Keratinocyte (primary cell): Measurements from ENCODE around the gene TBR1. TPM values are rescaled to one million over a fixed set of nuclear protein-coding genes. Genes with fewer than 3 reads are reported as not detected.

Source experiments
- DNase-seq: peaks from one replicate; pipeline ENCODE4 v3.0.0-alpha.2; 2011; ENCODE audit warnings: low read depth, missing footprints, low spot score
- FAIRE-seq: peaks from 2 replicates; lab custom pipeline; 2011; peaks lifted over from hg19 to GRCh38; lab: Jason Lieb, UNC
- H2AFZ ChIP-seq: 2 replicates; pipeline ENCODE4 v1.6.0; 2012; ENCODE audit warnings: low read length, control low read depth, inconsistent platforms; ENCODE audit not compliant: control insufficient read depth
- H3K27ac ChIP-seq: 2 replicates; pipeline ENCODE4 v1.5.1; 2011; ENCODE audit warnings: low read length; ENCODE audit not compliant: control insufficient read depth, insufficient read depth
- H3K27me3 ChIP-seq: 3 replicates; pipeline ENCODE4 v1.6.0; 2011; ENCODE audit warnings: low read length; ENCODE audit not compliant: control insufficient read depth, insufficient read depth; ENCODE audit errors: extremely low read depth
- H3K36me3 ChIP-seq, 2 experiments: 2 replicates in 1 of 2; 3 replicates in 1 of 2; pipeline ENCODE4 v1.5.1; 2011; ENCODE audit warnings: low read length in 2 of 2, mild to moderate bottlenecking in 1 of 2; ENCODE audit not compliant: control insufficient read depth in 2 of 2, insufficient read depth in 2 of 2; ENCODE audit errors: extremely low read depth in 1 of 2
- H3K4me1 ChIP-seq: 3 replicates; pipeline ENCODE4 v1.5.1; 2011; ENCODE audit warnings: low read length; ENCODE audit not compliant: control insufficient read depth, insufficient read depth; ENCODE audit errors: extremely low read depth
- H3K4me2 ChIP-seq: 3 replicates; pipeline ENCODE4 v1.6.0; 2011; ENCODE audit warnings: low read depth, low read length; ENCODE audit not compliant: control insufficient read depth, insufficient read depth; ENCODE audit errors: extremely low read depth
- H3K4me3 ChIP-seq, 3 experiments: fragments of 200-600 bp in 1 of 3; sonication (generic) in 1 of 3; 2 replicates in 2 of 3; 3 replicates in 1 of 3; pipeline ENCODE4 v1.5.1; 2011 to 2016; ENCODE audit warnings: low read length in 3 of 3, mild to moderate bottlenecking in 3 of 3, control low read depth in 2 of 3, inconsistent platforms in 1 of 3, low read depth in 1 of 3, mixed read lengths in 1 of 3, mixed run types in 1 of 3, moderate library complexity in 1 of 3; ENCODE audit not compliant: control insufficient read depth in 2 of 3, insufficient read depth in 2 of 3; ENCODE audit errors: extremely low read depth in 1 of 3
- H3K79me2 ChIP-seq: 2 replicates; pipeline ENCODE4 v1.6.0; 2012; ENCODE audit warnings: low read length; ENCODE audit not compliant: control insufficient read depth, insufficient read depth
- H3K9ac ChIP-seq: 3 replicates; pipeline ENCODE4 v1.6.0; 2011; ENCODE audit warnings: low read length; ENCODE audit not compliant: control insufficient read depth, insufficient read depth; ENCODE audit errors: extremely low read depth
- H3K9me1 ChIP-seq: 3 replicates; pipeline ENCODE4 v1.6.0; 2011; ENCODE audit warnings: low read length; ENCODE audit not compliant: control insufficient read depth, insufficient read depth; ENCODE audit errors: extremely low read depth
- H3K9me3 ChIP-seq: 2 replicates; pipeline ENCODE4 v1.5.1; 2012; ENCODE audit warnings: low read depth, low read length; ENCODE audit not compliant: control insufficient read depth
- H4K20me1 ChIP-seq: 3 replicates; pipeline ENCODE4 v1.6.0; 2011; ENCODE audit warnings: low read length; ENCODE audit not compliant: control insufficient read depth, insufficient read depth; ENCODE audit errors: extremely low read depth
- EZH2 ChIP-seq: IDR thresholded peaks from one replicate; pipeline ENCODE4 v1.6.1; 2012; ENCODE audit warnings: inconsistent platforms, mild to moderate bottlenecking, low read length, moderate library complexity
- dilution Hi-C: fragments of 300-500 bp; cut with MboI; formaldehyde crosslinking; loops from one replicate; pipeline ENCODE4 v1.7.0; 2020; ENCODE audit warnings: low sequenced_read_pairs; ENCODE audit not compliant: extremely low pct_ligation_motif_present
- polyA plus RNA-seq, 5 experiments: library from polyadenylated mRNA; depleted of rRNA in 3 of 5; stranded (reverse) in 3 of 5; stranded (forward) in 1 of 5; unstranded in 1 of 5; fragments of >200 nt; gene quantifications; 1 replicate in 1 of 5; 2 replicates in 3 of 5; 3 replicates in 1 of 5; pipeline versions ENCODE4 v1.2.1 to v1.2.3, GENCODE V29; 2011 to 2012; ENCODE audit warnings: missing spikeins in 2 of 5, low read depth in 1 of 5, low replicate concordance in 1 of 5
- TF ChIP-seq, protein P1 (sequence below), 3 experiments: IDR thresholded peaks in 1 of 3; conservative IDR thresholded peaks in 1 of 3; optimal IDR thresholded peaks in 1 of 3; 2 replicates in 2 of 3; 3 replicates in 1 of 3; pipeline versions ENCODE3 to v1.5.1; 2011; ENCODE audit warnings: low read length in 3 of 3, mild to moderate bottlenecking in 3 of 3, moderate library complexity in 2 of 3, control low read depth in 1 of 3, inconsistent platforms in 1 of 3; ENCODE audit not compliant: insufficient read depth in 2 of 3; ENCODE audit errors: extremely low read depth in 1 of 3

TBR1 gene
- polyA plus RNA-seq, 1 donor (not counting 4 experiments of a cell fraction or from before 2014, with no cell fraction given) = 0.03 TPM

DNA sequence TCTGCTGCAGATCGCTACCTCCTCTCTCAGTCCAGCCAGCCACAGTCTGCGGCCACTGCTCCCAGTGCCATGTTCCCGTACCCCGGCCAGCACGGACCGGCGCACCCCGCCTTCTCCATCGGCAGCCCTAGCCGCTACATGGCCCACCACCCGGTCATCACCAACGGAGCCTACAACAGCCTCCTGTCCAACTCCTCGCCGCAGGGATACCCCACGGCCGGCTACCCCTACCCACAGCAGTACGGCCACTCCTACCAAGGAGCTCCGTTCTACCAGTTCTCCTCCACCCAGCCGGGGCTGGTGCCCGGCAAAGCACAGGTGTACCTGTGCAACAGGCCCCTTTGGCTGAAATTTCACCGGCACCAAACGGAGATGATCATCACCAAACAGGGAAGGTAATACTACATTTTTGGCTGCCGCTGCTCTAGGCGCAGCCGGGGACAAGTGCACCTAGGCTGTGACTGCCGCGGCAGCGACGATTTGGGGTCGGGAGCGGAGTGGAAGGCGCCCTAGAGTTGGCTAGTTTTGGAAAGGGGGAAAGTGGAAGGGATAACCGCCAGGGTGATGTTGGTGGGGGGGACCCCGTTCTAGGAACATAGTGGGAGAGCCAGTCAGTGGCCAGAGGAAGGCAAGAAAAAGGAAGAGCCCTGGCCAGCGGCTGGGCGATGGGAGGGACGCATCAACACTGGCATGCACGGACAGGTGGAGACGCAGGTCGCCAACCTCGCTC lies 776 bp downstream of the TBR1 start:
- no peak for FAIRE-seq
- Histone ChIP-seq H3K27me3 (peaks cover 74% of the 10 kb centered on the region), H4K20me1 (peaks cover 4% of the 10 kb centered on the region)

GRCh38 chr2:161417438-161418274 lies 1.6 kb downstream of the TBR1 start:
- Histone ChIP-seq H3K4me3 (no peak overlapping the region), H4K20me1 (peaks cover 4% of the 10 kb centered on the region), H2AFZ (no peak overlapping the region), H3K36me3 (no peaks in the 10 kb centered on the region), H3K79me2 (no peaks in the 10 kb centered on the region), H3K9me3 (no peaks in the 10 kb centered on the region), H3K27ac (no peak overlapping the region), H3K4me1 (peaks cover 11% of the 10 kb centered on the region), H3K9me1 (no peaks in the 10 kb centered on the region), H3K4me2 (no peak overlapping the region), H3K27me3 (peaks cover 82% of the 10 kb centered on the region), H3K9ac (no peak overlapping the region)
- DNase-seq = no peak
- FAIRE-seq = no peak
- TF ChIP-seq, protein P1, sequence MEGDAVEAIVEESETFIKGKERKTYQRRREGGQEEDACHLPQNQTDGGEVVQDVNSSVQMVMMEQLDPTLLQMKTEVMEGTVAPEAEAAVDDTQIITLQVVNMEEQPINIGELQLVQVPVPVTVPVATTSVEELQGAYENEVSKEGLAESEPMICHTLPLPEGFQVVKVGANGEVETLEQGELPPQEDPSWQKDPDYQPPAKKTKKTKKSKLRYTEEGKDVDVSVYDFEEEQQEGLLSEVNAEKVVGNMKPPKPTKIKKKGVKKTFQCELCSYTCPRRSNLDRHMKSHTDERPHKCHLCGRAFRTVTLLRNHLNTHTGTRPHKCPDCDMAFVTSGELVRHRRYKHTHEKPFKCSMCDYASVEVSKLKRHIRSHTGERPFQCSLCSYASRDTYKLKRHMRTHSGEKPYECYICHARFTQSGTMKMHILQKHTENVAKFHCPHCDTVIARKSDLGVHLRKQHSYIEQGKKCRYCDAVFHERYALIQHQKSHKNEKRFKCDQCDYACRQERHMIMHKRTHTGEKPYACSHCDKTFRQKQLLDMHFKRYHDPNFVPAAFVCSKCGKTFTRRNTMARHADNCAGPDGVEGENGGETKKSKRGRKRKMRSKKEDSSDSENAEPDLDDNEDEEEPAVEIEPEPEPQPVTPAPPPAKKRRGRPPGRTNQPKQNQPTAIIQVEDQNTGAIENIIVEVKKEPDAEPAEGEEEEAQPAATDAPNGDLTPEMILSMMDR (optimal IDR thresholded peaks at IDR 0.05 in 1 of 3, IDR thresholded peaks at IDR 0.05 in 1 of 3, conservative IDR thresholded peaks at IDR 0.05 in 1 of 3; ENCODE audit: extremely low read depth in 1 of 3, insufficient read depth in 2 of 3, low read length in 3 of 3) = no peak
- peak; percentile 19 for TF ChIP-seq EZH2
- dilution Hi-C loops = no loop called here

More for the DNA sequence above, 776 bp downstream of the TBR1 start:
- no peaks in the 10 kb centered on the region for H3K36me3 ChIP-seq
- H2AFZ ChIP-seq = no peak overlapping the region
- no peak overlapping the region for H3K9ac ChIP-seq
- peak overlapping the region; percentile 9 for H3K4me2 ChIP-seq
- no peak overlapping the region for H3K27ac ChIP-seq
- no peaks in the 10 kb centered on the region for H3K79me2 ChIP-seq
- H3K9me3 ChIP-seq = no peaks in the 10 kb centered on the region
- H3K9me1 ChIP-seq = no peaks in the 10 kb centered on the region
- H3K4me1 ChIP-seq = peaks cover 11% of the 10 kb centered on the region
- dilution Hi-C loops = no loop called here
- DNase-seq = no peak
- H3K4me3 ChIP-seq = no peak overlapping the region
- TF ChIP-seq, protein P1 (optimal IDR thresholded peaks at IDR 0.05 in 1 of 3, IDR thresholded peaks at IDR 0.05 in 1 of 3, conservative IDR thresholded peaks at IDR 0.05 in 1 of 3; ENCODE audit: extremely low read depth in 1 of 3, insufficient read depth in 2 of 3, low read length in 3 of 3) = no peak
- TF ChIP-seq EZH2 = peak; percentile 49
